Fibroblast of mammary gland (primary cell): ENCODE data around the gene KLHL29.
A peak's percentile ranks its signal among the peaks of the same experiment; 100 is the strongest.

Experiments
- DNase-seq: peaks from one replicate; pipeline ENCODE4 v3.0.0-alpha.2; 2010; ENCODE audit warnings: low read depth
- H3K4me3 ChIP-seq: 2 replicates; pipeline ENCODE4 v1.5.1; 2011; ENCODE audit warnings: low read depth, mild to moderate bottlenecking, low read length, moderate library complexity; ENCODE audit not compliant: control insufficient read depth
- CTCF ChIP-seq: conservative IDR thresholded peaks from 2 replicates; pipeline ENCODE4 v1.5.1; 2011; ENCODE audit warnings: low read depth, low read length, inconsistent platforms; ENCODE audit not compliant: control insufficient read depth, insufficient read depth

KLHL29 gene

GRCh38 chr2:23349508-23349907, 35.5 kb upstream of the KLHL29 start:
- H3K4me3 ChIP-seq = no peak overlapping the region
- DNase-seq = no peak
- TF ChIP-seq CTCF = no peak

GRCh38 chr2:23350041-23350791, 34.8 kb upstream of the KLHL29 start:
- no peak for TF ChIP-seq CTCF
- H3K4me3 ChIP-seq = no peak overlapping the region
- peak; percentile 28 for DNase-seq

- no peak for DNase-seq
- H3K4me3 ChIP-seq = no peak overlapping the region
- TF ChIP-seq CTCF = no peak
Measured at GRCh38 chr2:23350792-23351355, 34.1 kb upstream of the KLHL29 start.

GRCh38 chr2:23351388-23352141, 33.4 kb upstream of the KLHL29 start:
- TF ChIP-seq CTCF = peak; percentile 78
- H3K4me3 ChIP-seq = no peak overlapping the region
- peak; percentile 78 for DNase-seq

GRCh38 chr2:23354554-23354953, 30.4 kb upstream of the KLHL29 start:
- no peak overlapping the region for H3K4me3 ChIP-seq
- DNase-seq = no peak
- TF ChIP-seq CTCF = no peak

GRCh38 chr2:23355001-23355400, 30.0 kb upstream of the KLHL29 start:
- DNase-seq = no peak
- no peak overlapping the region for H3K4me3 ChIP-seq
- TF ChIP-seq CTCF = no peak
